GM12891 (cell line): ENCODE measurements around the gene TMED10.
"Not testable (repeated sequence)": the region's sequence is repeated elsewhere in the genome, so short reads cannot be mapped to it uniquely, and the experiment has no call there.

Experiments
- DNase-seq: peaks from one replicate; pipeline ENCODE4 v3.0.0; 2011; ENCODE audit warnings: low spot score; ENCODE audit not compliant: insufficient read length
- FAIRE-seq: peaks from 2 replicates; lab custom pipeline; 2011; peaks lifted over from hg19 to GRCh38; lab: Jason Lieb, UNC
- PAX5 ChIP-seq: IDR thresholded peaks from 2 replicates; pipeline ENCODE4 v1.6.1; 2011; ENCODE audit warnings: low read length, moderate library complexity, mild to moderate bottlenecking; ENCODE audit not compliant: insufficient read depth, severe bottlenecking
- POLR2A ChIP-seq: IDR thresholded peaks from 2 replicates; pipeline ENCODE4 v1.6.1; 2011; ENCODE audit warnings: low read depth, low read length, control low read depth
- POLR2AphosphoS5 ChIP-seq: IDR thresholded peaks from 2 replicates; pipeline ENCODE4 v1.6.1; 2011; ENCODE audit warnings: low read depth, low read length, control low read depth
- POU2F2 ChIP-seq: IDR thresholded peaks from 2 replicates; pipeline ENCODE4 v1.6.1; 2011; ENCODE audit warnings: low read depth, mild to moderate bottlenecking, control low read depth, low read length, moderate library complexity
- SPI1 ChIP-seq: IDR thresholded peaks from 2 replicates; pipeline ENCODE4 v1.6.1; 2011; ENCODE audit warnings: low read depth, low read length, control low read depth
- TAF1 ChIP-seq: IDR thresholded peaks from 2 replicates; pipeline ENCODE4 v1.6.1; 2011; ENCODE audit warnings: low read depth, low read length, control low read depth

Gene TMED10

DNA sequence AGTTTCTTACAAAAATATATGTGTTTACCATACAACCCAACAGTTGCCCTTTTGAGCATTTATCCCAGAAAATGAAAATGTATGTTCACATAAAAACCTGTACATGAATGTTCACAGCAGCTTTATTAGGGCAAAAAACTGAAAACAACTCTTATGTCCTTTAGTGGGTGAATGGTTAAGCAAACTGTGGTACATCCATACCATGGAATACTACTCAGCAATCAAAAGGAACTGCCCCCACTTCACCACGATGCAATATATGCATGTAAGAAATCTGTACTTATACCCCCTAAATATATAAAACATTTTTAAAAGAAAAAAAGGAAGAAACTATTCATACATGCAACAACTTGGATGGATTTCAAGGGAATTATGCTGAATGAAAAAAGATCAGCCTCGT lies 42.8 kb downstream of the TMED10 start:
- DNase-seq (no peak), FAIRE-seq (no peak)
- TF ChIP-seq PAX5 (no peak), POU2F2 (no peak), POLR2A (no peak), SPI1 (no peak), POLR2AphosphoS5 (no peak), TAF1 (no peak)

DNA sequence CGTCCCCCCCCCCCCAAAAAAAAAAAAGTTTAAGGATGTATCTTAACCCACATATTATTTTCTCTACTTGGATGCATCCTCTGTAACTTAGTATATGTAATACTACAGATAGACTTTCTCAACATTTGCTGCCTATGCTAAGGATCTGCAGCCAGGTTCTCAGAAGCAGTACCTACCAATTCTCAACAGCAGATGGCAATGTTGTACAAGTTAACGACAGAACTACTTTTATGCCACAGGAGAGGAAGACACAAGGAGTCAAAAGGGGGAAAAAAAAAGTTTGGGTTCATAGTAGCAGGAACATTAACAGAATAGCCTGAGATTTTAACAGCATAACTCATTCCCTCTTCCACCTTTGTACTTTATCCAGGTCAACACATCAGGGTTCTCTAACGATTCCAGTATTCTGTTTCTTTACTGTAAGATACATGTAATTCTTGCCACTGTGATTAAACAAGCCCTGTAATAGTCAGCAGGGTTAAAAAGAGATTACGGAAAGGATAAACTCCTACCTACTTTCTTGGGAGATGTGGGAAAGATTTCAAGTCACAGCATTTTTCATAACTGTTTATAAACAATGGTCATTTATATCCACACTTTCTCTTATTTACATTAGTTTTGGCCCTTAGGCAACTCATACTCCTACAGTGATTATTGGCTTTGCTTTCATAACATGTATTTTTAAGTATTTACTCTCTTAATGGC lies 43.9 kb downstream of the TMED10 start:
- TF ChIP-seq POLR2AphosphoS5: no peak
- TF ChIP-seq TAF1: no peak
- TF ChIP-seq POLR2A: no peak
- TF ChIP-seq POU2F2: no peak
- TF ChIP-seq PAX5: no peak
- TF ChIP-seq SPI1: no peak; the same call in 1 of the 2 replicates
- DNase-seq: no peak
- FAIRE-seq: peak; percentile 96

DNA sequence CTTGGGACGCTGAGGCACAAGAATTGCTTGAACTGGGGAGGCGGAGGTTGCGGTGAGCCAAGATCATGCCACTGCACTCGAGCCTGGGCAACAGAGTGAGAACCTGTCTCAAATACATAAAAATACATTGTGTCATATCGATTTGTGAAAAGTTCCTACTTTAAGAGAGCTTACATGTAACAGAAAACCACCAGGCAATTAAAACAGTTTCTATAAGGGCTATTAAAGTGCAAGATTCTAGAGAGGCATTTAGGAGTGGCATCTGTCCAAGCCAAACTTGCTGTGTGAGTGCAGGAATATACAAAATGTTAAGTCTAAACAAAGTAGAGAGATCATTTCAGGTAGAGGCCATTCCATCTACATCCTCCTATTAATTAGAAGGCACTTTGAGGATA lies 47.8 kb downstream of the TMED10 start:
- DNase-seq (no peak), FAIRE-seq (no peak)
- TF ChIP-seq POLR2AphosphoS5 (no peak), POU2F2 (no peak), POLR2A (no peak), SPI1 (no peak), TAF1 (no peak), PAX5 (no peak)

DNA sequence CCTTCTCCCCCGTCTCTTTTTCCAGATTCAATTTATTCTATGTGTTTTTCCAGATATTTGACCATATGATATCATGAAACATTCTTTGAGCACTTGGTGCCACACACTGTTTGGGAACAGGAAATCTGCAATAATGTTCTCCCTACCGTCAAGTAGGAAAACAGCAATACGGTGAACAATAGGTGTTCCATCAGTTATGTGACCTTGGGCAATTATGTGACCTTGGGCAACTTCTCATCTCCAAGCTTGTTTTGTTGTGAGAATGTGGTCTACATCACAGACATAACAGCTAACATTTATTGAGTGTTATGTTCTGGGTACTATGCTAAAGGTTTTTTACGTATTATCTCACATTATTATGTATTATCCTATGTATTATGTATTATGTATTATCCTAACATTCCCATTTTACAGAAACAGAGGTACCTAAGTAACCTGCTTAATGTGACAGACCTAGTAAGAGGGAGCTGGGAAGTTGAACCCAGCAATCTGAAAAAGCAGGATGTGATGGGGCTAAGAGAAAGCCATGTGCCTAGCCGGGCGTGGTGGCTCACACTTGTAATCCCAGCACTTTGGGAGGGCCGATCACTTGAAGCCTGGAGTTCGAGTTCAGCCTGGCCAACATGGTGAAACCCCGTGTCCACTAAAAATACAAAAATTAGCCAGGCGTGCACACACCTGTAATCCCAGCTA lies 48.4 kb downstream of the TMED10 start:
- DNase-seq (no peak), FAIRE-seq (peak; percentile 57)
- TF ChIP-seq TAF1 (no peak), POLR2AphosphoS5 (no peak), PAX5 (no peak), POLR2A (no peak), SPI1 (no peak), POU2F2 (no peak)

DNA sequence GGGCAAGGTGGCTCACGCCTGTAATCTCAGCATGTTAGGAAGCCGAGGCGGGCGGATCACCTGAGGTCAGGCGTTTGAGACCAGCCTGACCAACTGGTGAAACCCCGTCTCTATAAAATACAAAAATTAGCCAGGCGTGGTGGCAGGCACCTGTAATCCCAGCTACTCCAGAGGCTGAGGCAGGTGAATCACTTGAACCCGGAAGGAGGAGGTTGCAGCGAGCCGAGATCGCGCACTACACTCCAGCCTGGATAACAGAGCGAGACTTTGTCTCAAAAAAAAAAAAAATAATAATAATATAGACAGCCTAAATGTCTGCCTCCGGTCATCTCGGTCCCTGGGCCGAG lies 49.0 kb downstream of the TMED10 start:
- DNase-seq, FAIRE-seq: not testable (repeated sequence)

DNA sequence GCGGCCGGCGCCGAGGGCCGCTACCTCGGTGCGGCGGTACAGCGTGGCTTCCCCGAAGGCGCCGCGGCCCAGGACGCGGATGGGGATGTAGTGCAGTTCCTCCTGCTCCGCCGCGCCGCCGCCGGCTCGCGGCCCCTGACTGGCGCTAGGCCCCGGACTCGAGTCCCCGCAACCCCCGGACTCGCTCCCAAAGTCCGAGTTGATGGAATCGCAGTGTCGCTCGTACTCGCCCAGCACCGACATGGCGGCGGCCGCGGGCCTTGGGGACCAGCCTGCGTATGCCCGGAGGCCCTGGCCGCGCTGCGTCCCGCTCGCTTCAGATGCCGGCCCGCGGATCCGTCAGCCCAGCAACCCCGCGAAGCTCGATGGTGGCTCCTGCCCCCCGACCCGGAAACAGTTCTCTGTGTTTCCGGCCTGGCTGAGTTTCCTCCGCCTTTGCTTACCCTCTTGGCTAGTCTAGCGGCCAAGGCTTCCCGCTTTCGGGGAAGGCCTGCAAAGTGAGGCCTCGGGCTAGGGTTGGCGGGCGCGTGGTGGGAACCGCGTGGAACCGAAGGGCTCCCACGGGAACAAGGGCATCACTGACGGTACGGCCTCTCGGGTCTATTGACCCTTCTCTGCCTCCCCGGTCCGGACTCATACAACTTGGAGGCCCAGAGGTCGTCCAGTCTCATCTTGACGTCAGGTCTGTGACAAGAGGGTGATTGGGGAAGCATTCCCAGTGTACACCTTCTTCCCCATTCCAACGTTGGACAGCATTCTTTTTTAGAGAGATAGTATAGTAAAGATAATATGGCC lies 49.5 kb downstream of the TMED10 start, which contains the start of gene NEK9:
TSS of gene NEK9 (minus strand) at position 370 of the 795 bp plus-strand sequence. CDS start at position 243, 127 bp downstream.
- peak; percentile 85 for DNase-seq

DNA sequence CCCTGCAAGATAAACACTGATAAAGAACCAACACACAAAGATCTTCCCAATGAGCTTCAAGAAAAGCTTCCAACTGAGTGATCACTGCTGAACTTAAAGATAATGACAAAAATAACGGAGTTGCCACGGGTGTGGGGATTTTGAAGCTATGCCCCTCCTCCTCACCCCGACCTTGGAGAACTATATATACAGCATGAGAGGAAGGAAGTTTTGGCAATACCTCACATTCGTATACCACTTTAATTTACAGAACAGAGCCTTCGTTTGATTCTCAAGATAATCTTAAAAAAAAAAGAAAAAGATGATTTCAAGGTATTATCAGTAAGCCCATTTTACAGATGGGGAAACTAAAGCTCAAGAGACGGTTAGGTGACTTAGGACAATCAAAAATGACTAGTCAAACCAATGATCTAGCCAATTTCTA lies 50.3 kb downstream of the TMED10 start:
- TF ChIP-seq SPI1: no peak
- no peak for TF ChIP-seq POLR2AphosphoS5
- TF ChIP-seq TAF1: no peak
- TF ChIP-seq POLR2A: no peak; the same call in 1 of the 2 replicates
- no peak for TF ChIP-seq POU2F2
- TF ChIP-seq PAX5: no peak
- DNase-seq: no peak
- peak; percentile 26 for FAIRE-seq

More for the DNA sequence above, 49.5 kb downstream of the TMED10 start, which contains the start of gene NEK9:
- TF ChIP-seq SPI1: peak; percentile 20; the same call in 1 of the 2 replicates
- peak; percentile 81; the same call in 1 of the 2 replicates for TF ChIP-seq POLR2A
- peak; percentile 94 for TF ChIP-seq TAF1
- 0 out of 2 replicates have a peak, but pooled peaks have one; percentile 21 for TF ChIP-seq POU2F2
- no peak for TF ChIP-seq PAX5
- peak; percentile 92 for TF ChIP-seq POLR2AphosphoS5
- peak; percentile 82 for FAIRE-seq

DNA sequence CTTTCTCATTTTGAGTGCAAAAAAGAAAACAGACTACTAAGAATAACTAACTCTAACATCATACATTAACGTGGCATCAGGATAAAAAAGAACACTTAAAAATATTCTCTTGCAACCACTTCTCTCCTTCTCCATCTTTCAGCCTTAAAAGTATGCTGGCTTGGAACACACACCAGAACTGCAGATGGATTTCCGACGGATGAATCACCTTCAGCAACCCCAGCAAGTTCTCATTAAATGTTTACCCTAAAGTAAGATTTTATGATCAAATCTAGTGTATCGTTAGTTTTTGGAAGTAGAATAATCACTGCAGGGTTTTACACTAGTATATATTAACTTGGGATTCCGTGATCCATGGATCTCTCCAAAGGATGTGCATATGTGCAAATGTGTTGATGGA lies 50.8 kb downstream of the TMED10 start:
- no peak for DNase-seq
- FAIRE-seq: no peak
- TF ChIP-seq POLR2AphosphoS5: no peak
- TF ChIP-seq POLR2A: no peak
- no peak for TF ChIP-seq PAX5
- TF ChIP-seq POU2F2: no peak
- TF ChIP-seq TAF1: no peak
- TF ChIP-seq SPI1: no peak

DNA sequence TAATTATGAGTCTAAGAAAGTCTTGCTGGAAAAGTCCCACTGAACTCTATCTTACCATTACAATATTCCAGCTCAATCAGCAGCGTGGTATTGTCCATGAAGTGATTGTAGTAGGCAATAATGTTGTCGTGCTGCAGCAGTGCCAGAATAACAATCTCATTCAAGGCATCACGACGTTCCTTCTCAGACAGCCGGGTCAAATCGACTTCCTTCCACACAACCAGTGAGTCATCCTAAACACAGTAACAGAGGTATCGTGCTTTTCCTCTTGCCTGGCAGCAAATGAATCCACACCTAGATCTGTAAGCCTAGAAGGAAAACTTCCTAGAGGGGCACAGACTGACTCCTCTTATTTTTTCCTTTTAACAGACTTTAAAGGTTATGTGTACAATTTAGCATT lies 52.4 kb downstream of the TMED10 start:
- no peak for FAIRE-seq
- TF ChIP-seq POLR2AphosphoS5: no peak
- no peak for TF ChIP-seq TAF1
- TF ChIP-seq PAX5: no peak

DNA sequence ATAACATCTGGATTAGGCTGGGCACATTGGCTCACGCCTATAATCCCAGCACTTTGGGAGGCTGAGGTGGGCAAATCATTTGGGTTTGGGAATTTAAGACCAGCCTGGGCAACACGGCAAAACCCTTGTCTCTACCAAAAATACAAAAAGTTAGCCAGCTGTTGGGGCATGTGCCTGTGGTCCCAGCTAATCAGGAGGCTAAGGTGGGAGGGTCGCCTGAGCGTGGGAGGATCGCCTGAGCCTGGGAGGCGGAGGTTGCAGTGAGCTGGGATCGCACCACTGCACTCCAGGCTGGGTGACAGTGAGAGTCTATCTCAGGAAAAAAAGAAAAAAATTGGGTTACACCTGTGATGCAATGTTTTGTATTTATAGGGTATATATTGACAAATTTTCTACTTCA lies 54.9 kb downstream of the TMED10 start:
- TF ChIP-seq PAX5 (no peak), POLR2A (no peak), SPI1 (no peak), POU2F2 (no peak), TAF1 (no peak), POLR2AphosphoS5 (no peak)
- DNase-seq: no peak
- FAIRE-seq: no peak

More for the DNA sequence above, 52.4 kb downstream of the TMED10 start:
- DNase-seq: no peak
